HCT116 (cell line): ENCODE data around the gene KLHL35. TPM values are rescaled to one million over a fixed set of nuclear protein-coding genes. Genes with fewer than 3 reads are reported as not detected.

ENCODE experiments used
- ATAC-seq: fragments of 200-7000 bp; cut with Tn5 transposase; 2 replicates; pipeline ENCODE4 v1.9.1; 2020; ENCODE audit warnings: mild to moderate bottlenecking, moderate library complexity
- BruUV-seq: library from RNA; stranded (reverse); fragments of 400-500 nt; replicated peaks from 2 replicates; lab custom pipeline; 2021; lab: Mats Ljungman, UMichigan
- CTCF ChIA-PET: fragments of 300-600 bp; sonication (Branson Sonifier 250); formaldehyde crosslinking; loops from one replicate; lab custom pipeline; 2021; ENCODE audit warnings: antibody characterized with exemption; lab: Charles Lee
- POLR2A ChIA-PET: fragments of 300-600, 350-600 bp; sonication (Branson Sonifier 250); formaldehyde crosslinking; loops from one replicate; lab custom pipeline; 2021; ENCODE audit warnings: antibody characterized with exemption; lab: Charles Lee
- RAD21 ChIA-PET, 2 experiments: fragments of 300-600 bp; sonication (Branson Sonifier 250); formaldehyde crosslinking; loops; one replicate each; lab custom pipeline; 2023; ENCODE audit warnings: low total read pairs in 2 of 2; ENCODE audit not compliant: uncharacterized antibody in 2 of 2, unreplicated experiment in 2 of 2, low non-redundant PET in 1 of 2; lab: Charles Lee
- DNase-seq: peaks from one replicate; pipeline ENCODE4 v3.0.0-alpha.2; 2010; ENCODE audit warnings: low read depth, low spot score
- H2AFZ ChIP-seq: fragments of 200-600 bp; shearing (Covaris generic), sonication (generic); 2 replicates; pipeline ENCODE4 v1.6.1; 2017; ENCODE audit warnings: low read depth, mixed run types, mixed read lengths, antibody characterized with exemption, low read length; ENCODE audit not compliant: poor library complexity, severe bottlenecking
- H3K27ac ChIP-seq: 2 replicates; pipeline ENCODE4 v1.5.1; 2012; ENCODE audit warnings: low read depth, low read length
- H3K27me3 ChIP-seq: fragments of 200-600 bp; sonication (generic); 2 replicates; pipeline ENCODE4 v1.6.1; 2016; ENCODE audit warnings: mixed run types, low read length, mixed read lengths; ENCODE audit not compliant: insufficient read depth
- H3K36me3 ChIP-seq, 2 experiments: fragments of 200-500 bp in 1 of 2; fragments of 200-600 bp in 1 of 2; sonication (Bioruptor generic) in 1 of 2; sonication (generic) in 1 of 2; 2 replicates each; pipeline versions ENCODE4 v1.5.1 to v1.6.1; 2014 to 2016; ENCODE audit warnings: low read length in 2 of 2, inconsistent platforms in 1 of 2, mixed read lengths in 1 of 2, mixed run types in 1 of 2; ENCODE audit not compliant: insufficient read depth in 2 of 2, control insufficient read depth in 1 of 2
- H3K4me1 ChIP-seq, 2 experiments: fragments of 200-600 bp in 1 of 2; sonication (generic) in 1 of 2; 2 replicates each; pipeline versions ENCODE4 v1.5.1 to v1.6.1; 2012 to 2017; ENCODE audit warnings: low read length in 2 of 2, inconsistent platforms in 1 of 2, mild to moderate bottlenecking in 1 of 2, mixed read lengths in 1 of 2, mixed run types in 1 of 2, moderate library complexity in 1 of 2; ENCODE audit not compliant: insufficient read depth in 2 of 2, control insufficient read depth in 1 of 2
- H3K4me2 ChIP-seq: fragments of 200-600 bp; sonication (generic); 2 replicates; pipeline ENCODE4 v1.6.1; 2017; ENCODE audit warnings: mixed run types, low read length, mixed read lengths
- H3K4me3 ChIP-seq, 2 experiments: fragments of 200-600 bp in 1 of 2; sonication (generic) in 1 of 2; replicated peaks in 1 of 2; 2 replicates each; pipeline ENCODE4 v1.5.1; 2011 to 2016; ENCODE audit warnings: low read length in 2 of 2, control low read depth in 1 of 2, low read depth in 1 of 2, mild to moderate bottlenecking in 1 of 2, mixed read lengths in 1 of 2, mixed run types in 1 of 2
- H3K79me2 ChIP-seq: fragments of 200-600 bp; sonication (generic); 2 replicates; pipeline ENCODE4 v1.6.1; 2017; ENCODE audit warnings: mild to moderate bottlenecking, mixed run types, low read length, moderate library complexity, mixed read lengths; ENCODE audit not compliant: insufficient read depth
- H3K9ac ChIP-seq: fragments of 200-600 bp; sonication (generic); 2 replicates; pipeline ENCODE4 v1.6.1; 2016; ENCODE audit warnings: low read length, mixed read lengths
- H3K9me2 ChIP-seq: fragments of 200-600 bp; sonication (generic), shearing (Covaris generic); 2 replicates; pipeline ENCODE4 v1.6.1; 2017; ENCODE audit warnings: mixed run types, mild to moderate bottlenecking, moderate library complexity; ENCODE audit not compliant: insufficient read depth
- H3K9me3 ChIP-seq, 2 experiments: fragments of 200-500 bp in 1 of 2; fragments of 200-600 bp in 1 of 2; sonication (Bioruptor generic) in 1 of 2; sonication (generic) in 1 of 2; 2 replicates each; pipeline ENCODE4 v1.6.1; 2014 to 2017; ENCODE audit warnings: low read length in 2 of 2, mixed read lengths in 2 of 2, inconsistent platforms in 1 of 2, low read depth in 1 of 2, mild to moderate bottlenecking in 1 of 2, mixed run types in 1 of 2, moderate library complexity in 1 of 2; ENCODE audit not compliant: control insufficient read depth in 1 of 2, insufficient read depth in 1 of 2
- H4K20me1 ChIP-seq: fragments of 200-600 bp; sonication (generic), shearing (Covaris generic); 2 replicates; pipeline ENCODE4 v1.6.1; 2017; ENCODE audit warnings: mixed run types, mild to moderate bottlenecking, moderate library complexity; ENCODE audit not compliant: insufficient read depth
- CBX3 ChIP-seq: IDR thresholded peaks from 2 replicates; pipeline ENCODE4 v1.6.1; 2012; ENCODE audit warnings: low read depth
- EGR1 ChIP-seq: IDR thresholded peaks from 2 replicates; pipeline ENCODE4 v1.6.1; 2012; ENCODE audit warnings: low read depth
- ELF1 ChIP-seq: IDR thresholded peaks from 2 replicates; pipeline ENCODE4 v1.6.1; 2012; ENCODE audit warnings: low read depth, borderline replicate concordance
- POLR2AphosphoS5 ChIP-seq: IDR thresholded peaks from 2 replicates; pipeline ENCODE4 v1.6.1; 2011; ENCODE audit warnings: mild to moderate bottlenecking, low read depth, low read length, moderate library complexity
- RAD21 ChIP-seq: IDR thresholded peaks from 2 replicates; pipeline ENCODE4 v1.6.1; 2012; ENCODE audit warnings: low read depth, mild to moderate bottlenecking
- SIN3A ChIP-seq: IDR thresholded peaks from 2 replicates; pipeline ENCODE4 v1.6.1; 2012; ENCODE audit warnings: low read depth
- TCF7L2 ChIP-seq: IDR thresholded peaks from 2 replicates; pipeline ENCODE4 v1.7.0; 2011; ENCODE audit warnings: borderline replicate concordance, inconsistent platforms; ENCODE audit not compliant: insufficient read depth, insufficient read length; ENCODE audit errors: extremely low read depth
- YY1 ChIP-seq: IDR thresholded peaks from 2 replicates; pipeline ENCODE4 v1.6.1; 2011; ENCODE audit warnings: low read length, low read depth, moderate library complexity, mild to moderate bottlenecking; ENCODE audit not compliant: insufficient replicate concordance; ENCODE audit errors: extremely low read depth
- ZBTB33 ChIP-seq: IDR thresholded peaks from 2 replicates; pipeline ENCODE4 v1.6.1; 2011; ENCODE audit warnings: mild to moderate bottlenecking, low read length, moderate library complexity; ENCODE audit not compliant: insufficient replicate concordance; ENCODE audit errors: extremely low read depth
- ZFX ChIP-seq: fragments of 450-650 bp; IDR thresholded peaks from 2 replicates; pipeline ENCODE4 v1.6.1; 2017
- intact Hi-C: fragments of 100-400 bp; cut with micrococcal nuclease; formaldehyde crosslinking; loops from 2 replicates; pipeline ENCODE4 v1.10.0; 2022
- total RNA-seq: library from RNA; stranded (reverse); gene quantifications from one replicate; pipeline ENCODE4 v1.2.1, GENCODE V29; 2021; ENCODE audit not compliant: unreplicated experiment

The KLHL35 gene
- total RNA-seq, 1 experiment from 2014 or later: 1.7 TPM

GRCh38 chr11:75478783-75479596 is 46.0 kb upstream of the KLHL35 start:
- Histone ChIP-seq H3K4me1 (peaks cover 0 to 20% of the 10 kb centered on the region in 2 experiments; a peak in 2 of 4 replicates), H3K79me2 (no peaks in the 10 kb centered on the region), H3K4me2 (no peak overlapping the region), H4K20me1 (no peaks in the 10 kb centered on the region), H2AFZ (no peak overlapping the region), H3K9me3 (no peaks in the 10 kb centered on the region), H3K9ac (no peak overlapping the region), H3K27ac (no peak overlapping the region), H3K27me3 (no peaks in the 10 kb centered on the region), H3K36me3 (no peaks in the 10 kb centered on the region), H3K4me3 (no peak overlapping the region), H3K9me2 (no peaks in the 10 kb centered on the region)
- TF ChIP-seq YY1 (no peak), ELF1 (no peak), SIN3A (no peak), POLR2AphosphoS5 (no peak), TCF7L2 (no peak), EGR1 (no peak), RAD21 (no peak), CBX3 (no peak), ZBTB33 (no peak), ZFX (no peak)
- RAD21 ChIA-PET: no interaction called here
- BruUV-seq: no TSS peak
- ATAC-seq (no peak), DNase-seq (no peak)
- intact Hi-C loops: no loop called here
- POLR2A ChIA-PET: no interaction called here
- CTCF ChIA-PET: no interaction called here
